Suppressor macrophage (primary cell): ENCODE data around the gene DUXB.

Experiments
- DNase-seq, 4 experiments: peaks; one replicate each; pipeline ENCODE4 v3.0.0-alpha.2; 2020 to 2022
- total RNA-seq, 17 experiments: gene quantifications; one replicate each; lab custom pipeline; 2026; ENCODE audit warnings: mixed read lengths in 6 of 17, inconsistent platforms in 3 of 17; lab: John Stamatoyannopoulos, UW

DUXB gene, protein sequence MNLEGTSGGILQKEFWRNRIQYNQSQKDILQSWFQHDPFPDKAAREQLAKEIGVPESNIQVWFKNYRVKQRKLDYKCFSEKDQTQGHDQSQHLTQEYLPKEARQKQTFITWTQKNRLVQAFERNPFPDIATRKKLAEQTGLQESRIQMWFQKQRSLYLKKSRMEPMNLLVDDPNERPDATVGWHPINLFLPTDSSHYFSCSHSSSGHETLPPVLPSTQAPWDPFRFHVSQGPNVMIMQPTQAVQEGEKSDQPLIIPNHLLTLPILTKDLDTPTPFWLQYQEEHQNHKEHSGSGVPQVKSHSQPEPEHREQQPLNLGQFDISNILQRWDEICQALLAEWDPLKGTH
- total RNA-seq: 0 to 0.88 (median 0) reads per million in 17 experiments

DNA sequence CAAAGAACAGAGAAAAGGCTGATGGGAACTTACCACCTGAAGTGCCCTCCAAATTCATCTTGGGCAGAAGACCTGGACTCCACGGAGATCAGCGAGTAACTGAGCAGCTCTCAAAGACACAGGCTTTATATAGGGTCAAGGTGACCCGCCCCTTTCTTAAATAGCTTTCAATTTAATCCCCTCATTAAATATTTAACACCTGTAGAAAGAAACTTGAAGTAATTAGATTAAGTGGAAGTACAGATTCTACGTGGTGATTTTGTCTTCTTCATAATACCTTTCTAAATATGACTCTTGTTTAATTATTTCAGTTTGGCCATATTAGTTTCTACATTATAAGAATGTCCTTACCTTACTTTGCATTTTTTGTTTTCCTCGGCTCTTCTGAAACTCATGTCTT lies at the start of gene DUXB:
TSS of gene DUXB (minus strand) at position 101 of the 400 bp plus-strand sequence. CDS start at position 58, 43 bp downstream.
- DNase-seq: no peak

DNA sequence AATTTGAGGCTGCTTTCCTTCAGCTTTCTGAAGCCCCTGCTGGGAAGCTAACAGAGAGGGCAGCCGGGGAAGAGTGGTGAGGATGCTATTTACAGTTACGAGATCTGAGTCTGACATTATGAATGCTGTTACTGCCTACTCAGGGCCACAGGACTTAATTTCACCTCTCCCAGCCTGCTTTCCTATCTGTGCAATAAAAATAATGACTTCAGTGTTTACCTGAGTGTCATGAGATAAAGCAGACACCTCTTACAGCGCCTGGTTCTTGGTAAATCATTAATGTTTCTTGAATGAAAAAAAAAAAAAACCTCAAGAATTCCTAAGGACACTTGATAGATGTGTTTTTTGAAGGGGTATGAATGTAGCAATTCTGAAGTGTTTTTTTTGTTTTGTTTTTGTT lies 49.3 kb upstream of the DUXB start:
- no peak for DNase-seq

DNA sequence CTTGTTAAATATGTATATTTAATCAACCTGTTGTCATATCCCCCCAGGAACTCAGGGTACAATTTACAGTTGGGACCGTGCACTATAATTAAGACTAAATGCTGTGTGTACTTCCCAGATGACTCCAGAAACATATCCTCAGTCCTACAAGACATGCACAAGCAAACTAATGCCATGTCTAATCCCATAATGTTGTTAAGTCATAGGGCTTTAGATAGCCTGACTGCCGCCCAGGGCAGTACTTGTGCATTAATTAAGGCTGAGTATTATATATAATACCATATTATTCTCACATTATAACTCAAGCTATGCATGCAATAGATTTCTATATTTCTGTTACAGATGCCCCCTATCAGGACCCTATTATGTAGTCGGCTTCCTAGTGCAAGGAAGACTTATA lies 45.1 kb upstream of the DUXB start:
- DNase-seq: no peak

DNA sequence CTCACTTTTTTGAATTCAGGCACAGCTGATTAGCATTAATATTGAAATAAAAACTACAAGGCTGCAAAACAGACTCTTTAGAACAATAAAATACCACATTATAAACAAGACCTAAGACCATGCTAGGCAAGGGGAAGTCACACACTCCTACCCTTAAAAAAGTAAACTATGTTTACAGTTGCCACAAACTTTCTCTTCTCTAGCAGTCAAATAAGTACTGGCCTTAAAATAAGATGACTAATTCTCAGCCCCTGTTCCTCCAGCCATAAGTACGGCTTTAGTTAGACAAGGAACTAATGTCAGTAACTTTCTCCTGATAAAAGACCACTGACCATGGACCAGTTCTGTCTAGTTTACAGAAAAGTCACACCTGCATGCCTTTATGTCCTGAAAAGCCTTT lies 44.6 kb upstream of the DUXB start:
- no peak for DNase-seq

DNA sequence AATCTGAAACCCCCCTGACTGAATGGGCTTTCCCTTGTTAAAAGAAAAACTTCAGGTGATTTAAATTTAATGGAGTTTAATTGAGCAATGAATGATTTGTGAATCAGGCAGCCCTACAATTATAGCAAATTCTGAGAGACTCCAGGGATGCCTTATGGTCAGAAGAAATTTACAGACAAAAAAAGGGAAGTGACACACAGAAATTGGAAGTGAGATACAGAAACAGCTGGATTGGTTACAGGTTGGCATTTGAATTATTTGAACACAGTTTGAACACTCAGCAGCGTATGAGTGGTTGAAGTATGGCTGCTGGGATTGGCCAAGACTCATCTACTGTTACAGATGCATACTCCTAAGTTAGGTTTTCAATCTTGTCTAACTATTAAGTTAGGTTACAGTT lies 44.0 kb upstream of the DUXB start:
- DNase-seq: no peak

DNA sequence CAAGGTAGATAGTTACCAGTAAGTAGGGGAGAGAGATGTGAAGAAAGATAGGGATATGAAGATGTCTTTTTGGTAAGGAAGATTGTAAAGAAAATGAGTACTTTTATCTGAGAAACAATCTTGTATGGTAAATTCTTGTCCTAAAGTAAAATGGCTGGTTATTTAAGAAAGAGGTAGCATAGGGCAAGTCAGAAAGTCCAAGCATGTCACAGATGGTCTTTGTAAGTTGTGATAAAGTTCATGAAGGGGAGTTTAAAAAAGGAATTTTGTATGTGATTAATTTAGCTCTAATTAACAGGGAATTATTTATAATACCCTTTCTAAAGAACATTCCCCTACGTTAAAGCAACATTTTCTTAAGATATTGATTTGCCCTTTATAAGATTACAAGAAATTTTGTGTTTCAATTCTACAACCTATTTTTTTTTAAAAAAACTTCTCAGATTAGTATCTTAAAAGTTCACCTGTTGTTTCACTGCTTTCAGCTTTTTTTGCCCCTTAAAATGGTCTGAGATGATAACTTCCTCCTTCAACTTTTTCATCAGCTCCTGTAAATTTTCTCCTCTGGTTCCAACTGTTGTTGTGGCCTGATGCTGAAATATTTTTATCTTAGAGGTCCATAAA lies 41.3 kb upstream of the DUXB start:
- DNase-seq: no peak

DNA sequence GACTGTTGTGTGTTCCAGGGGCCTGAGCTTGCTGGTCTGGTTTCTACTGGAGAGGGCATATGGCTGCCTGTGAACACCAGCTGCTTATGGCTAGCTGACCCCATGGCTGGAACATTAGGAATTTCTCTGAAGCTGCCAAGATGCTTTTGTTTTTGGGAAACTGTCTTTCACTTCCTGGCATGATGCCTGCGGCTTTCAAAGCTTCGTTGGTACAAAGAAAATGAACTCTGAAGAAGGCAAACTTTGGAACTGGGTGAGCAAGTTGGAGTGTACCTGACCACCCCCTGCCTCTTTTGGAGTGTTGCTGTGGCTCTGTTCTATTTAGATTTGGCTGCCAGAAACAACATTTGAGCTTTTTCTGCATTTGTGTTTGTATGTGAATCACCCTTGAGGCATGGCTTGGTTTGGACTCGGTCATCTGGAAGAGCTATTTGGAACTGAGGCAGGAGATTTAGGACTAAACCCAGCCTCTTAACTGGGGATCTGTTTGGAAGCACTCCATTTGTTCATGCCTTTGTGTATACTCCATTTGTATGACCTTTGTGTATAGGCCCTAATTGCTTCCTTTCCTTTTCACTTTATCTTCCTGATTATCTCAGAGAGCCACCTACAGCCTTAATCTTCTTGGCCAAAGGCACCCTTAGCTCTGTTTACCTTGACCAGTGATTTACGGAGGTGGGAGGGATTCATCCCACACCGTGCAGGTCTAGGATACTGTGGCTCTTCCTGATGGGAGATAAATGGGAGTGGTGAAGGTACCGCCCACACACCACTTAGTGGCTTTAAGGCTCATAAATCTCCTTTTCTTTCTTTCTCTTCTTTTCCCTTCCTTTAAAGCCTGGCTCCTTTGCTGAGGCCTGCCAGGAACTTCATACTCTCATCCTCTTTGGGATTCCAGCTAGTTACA lies 32.3 kb upstream of the DUXB start:
- DNase-seq: no peak

DNA sequence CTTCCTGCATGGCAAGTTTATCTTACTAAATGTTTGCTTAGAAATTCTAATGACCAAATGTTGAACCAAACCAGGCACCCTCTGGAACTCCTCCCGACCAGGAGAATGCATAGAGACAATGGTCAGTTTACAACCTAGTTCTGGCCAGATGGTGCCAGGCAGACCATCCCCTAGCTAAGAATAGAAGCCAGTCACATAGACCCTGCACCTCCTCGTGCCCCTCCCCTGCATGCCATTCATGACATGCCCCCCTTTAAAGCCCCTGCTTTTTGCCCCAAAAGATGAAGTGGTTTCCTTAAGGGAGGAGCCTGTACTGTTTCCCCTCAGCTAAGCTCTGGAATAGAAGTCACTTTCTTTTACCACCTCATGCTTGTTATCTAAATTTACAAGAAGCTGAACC lies 31.6 kb upstream of the DUXB start:
- no peak for DNase-seq

DNA sequence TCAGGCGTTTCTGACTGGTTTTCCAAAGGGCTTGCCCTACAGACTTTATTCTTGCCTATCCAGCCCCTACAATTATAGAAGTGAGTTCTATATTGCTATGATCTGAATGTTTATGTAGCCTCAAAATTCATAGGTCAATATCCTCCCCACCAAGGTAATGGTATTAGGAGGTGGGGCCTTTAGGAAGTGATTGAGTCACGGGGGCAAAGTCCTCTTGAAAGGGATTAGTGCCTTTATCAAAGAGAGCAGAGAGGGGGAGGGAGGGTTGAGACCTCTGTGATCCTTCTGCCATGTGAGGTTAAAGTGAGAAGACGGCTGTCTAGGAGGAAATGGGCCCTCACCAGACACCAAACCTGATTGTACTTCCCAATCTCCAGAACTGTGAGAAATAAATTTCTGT lies 26.0 kb upstream of the DUXB start:
- DNase-seq: no peak

DNA sequence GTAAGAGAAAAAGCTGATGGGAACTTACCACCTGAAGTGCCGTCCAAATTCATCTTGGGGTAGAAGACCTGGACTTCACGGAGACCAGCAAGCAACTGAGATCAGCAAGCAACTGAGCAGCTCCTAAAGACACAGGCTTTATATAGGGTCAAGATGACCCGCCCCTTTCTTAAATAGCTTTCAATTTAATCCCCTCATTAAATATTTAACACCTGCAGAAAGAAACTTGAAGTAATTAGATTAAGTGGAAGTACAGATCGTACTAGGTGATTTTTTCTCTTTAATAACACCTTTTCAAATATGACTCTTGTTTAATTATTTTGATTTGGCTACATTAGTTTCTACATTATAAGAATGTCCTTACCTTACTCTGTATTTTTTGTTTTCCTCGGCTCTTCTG lies 25.1 kb upstream of the DUXB start, which contains the start of gene CPHXL:
TSS of gene CPHXL (minus strand) at position 101 of the 400 bp plus-strand sequence. CDS start at position 53, 48 bp downstream.
- no peak for DNase-seq

DNA sequence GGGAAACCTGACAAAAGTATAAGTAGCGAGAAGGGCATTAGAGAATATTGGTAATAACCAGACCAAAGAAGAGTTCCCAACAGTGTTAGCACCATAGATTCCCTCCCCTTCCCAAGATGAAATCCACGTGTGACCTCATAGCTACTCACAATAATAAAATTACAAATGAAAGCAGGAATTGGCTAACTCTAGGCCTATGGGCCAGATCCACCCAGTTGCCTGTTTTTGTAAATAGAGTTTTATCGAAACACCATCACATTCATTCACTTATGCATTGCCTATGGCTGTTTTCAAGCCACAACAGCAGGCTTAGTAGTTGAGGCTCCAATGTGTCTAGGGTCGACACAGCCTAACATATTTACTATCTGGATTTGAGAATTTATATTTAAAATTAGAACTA lies 17.2 kb upstream of the DUXB start:
- DNase-seq: no peak

DNA sequence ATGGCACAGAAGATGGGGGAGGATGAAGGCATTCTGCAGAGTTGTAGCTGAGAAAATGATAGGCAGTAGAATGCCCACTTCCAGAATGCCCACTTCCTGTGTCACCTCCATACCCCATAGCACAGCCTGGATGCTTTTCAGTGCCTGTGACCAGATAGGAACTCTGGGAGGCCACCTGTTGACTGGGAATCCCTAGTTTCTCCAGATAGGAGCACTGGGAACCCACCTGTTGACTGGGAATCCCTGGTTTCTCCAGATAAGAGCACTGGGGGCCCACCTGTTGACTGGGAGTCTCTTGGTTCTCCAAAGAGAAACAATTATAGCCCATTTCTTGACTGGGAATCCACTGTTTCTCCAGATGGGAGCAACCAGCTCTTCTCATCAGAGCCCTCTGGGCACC lies 13.4 kb upstream of the DUXB start:
- DNase-seq: no peak

DNA sequence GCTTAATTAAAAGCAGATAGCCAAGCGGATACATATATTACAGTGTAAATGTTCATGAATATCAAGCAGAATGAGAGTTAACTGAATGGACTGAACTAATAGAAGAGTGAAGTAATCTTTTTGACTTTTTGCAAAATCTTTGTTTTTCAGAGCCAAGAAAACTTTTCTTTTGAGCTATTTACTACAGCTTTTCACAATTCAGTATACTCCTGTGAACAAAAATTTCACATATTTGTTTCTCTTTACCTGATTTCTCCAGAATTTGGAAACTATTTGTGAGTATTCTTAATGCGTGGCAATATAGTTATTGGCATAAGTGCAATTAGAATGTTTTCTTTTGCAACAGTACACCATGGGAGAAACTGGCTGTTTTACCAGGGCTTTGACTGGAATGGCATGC lies 9.1 kb upstream of the DUXB start:
- DNase-seq: no peak

DNA sequence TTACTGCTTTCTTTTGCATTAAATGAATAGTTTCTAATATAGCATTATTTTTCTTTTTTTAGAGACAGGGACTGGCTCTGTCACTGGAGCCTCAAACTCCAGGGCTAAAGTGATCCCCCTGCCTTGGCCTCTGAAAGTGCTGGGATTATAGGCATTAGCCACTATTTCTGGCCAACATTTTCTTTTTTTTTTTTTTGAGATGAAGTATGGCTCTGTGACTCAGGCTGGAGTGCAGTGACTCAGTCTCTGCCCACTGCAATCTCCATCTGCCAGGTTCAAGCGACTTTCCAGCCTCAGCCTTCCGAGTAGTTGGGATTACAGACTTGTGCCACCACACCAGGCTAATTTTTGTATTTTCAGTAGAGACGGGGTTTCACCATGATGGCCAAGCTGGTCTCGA lies 2.0 kb upstream of the DUXB start:
- no peak for DNase-seq

DNA sequence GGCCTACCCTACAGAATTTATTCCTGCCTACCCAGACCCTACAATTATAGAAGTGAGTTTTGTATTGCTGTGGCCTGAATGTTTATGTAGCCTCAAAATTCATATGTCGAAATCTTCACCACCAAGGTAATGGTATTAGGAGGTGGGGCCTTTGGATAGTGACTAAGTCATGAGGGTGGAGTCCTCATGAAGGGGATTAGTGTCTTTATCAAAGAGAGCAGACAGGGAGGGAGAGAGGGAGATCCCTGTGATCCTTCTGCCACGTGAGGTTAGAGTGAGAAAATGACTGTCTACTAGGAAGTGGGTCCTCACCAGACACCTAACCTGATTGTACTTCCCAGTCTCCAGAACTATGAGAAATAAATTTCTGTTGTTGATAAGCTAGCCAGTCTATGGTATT lies 981 bp upstream of the DUXB start:
- no peak for DNase-seq

DNA sequence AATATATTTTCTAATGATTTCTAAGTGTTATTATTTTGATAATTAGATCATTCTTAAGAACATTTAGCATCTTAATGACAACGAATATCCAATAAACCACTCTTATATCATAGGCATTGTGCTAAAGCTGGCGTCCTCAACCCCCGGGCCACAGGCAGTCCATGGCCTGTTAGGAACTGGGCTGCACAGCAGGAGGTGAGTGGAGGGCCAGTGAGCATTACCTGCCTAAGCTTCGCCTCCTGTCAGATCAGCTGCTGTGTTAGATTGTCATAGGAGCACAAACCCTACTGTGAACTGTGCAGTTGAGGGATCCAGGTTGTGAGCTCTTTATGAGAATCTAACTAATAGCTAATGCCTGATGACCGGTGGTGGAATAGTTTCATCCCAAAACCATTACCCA lies 3.7 kb downstream of the DUXB start:
- no peak for DNase-seq

DNA sequence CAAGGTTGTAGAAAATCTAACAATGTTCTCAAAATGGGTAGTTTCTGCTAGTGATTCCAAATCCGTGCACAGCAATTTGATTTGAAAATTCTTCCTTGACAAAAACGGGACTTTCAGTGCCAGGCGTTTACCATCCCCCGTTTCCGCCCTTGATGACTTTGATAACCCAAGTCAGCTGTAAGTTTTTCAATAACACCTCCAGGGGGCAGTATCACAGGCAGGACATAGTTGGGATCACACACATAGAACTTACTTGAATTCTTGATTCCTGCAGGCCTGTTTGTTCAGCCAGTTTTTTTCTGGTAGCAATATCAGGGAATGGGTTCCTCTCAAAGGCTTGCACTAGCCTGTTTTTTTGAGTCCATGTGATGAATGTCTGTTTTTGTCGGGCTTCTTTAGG lies 5.6 kb downstream of the DUXB start:
- peak in 1 of 4 experiments; percentile 2 for DNase-seq

DNA sequence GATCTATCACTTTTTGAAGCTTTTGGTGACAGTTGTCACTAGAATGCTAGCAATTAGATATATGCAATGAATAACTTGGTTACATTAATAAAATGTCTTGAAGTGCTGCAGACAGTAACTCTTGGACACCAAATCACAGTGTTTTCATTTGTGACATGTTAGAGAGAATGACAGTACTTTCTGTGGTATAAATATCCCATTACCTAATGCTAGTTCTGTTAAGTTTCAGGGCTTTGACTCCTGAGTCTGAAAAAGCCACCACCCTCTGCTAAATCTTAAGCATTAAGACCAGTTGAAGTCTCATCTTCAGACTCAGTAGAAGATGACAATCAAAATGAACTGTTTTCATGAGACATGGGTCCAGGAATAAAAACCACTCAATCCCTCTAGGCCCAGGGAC lies 13.9 kb downstream of the DUXB start:
- DNase-seq: no peak

DNA sequence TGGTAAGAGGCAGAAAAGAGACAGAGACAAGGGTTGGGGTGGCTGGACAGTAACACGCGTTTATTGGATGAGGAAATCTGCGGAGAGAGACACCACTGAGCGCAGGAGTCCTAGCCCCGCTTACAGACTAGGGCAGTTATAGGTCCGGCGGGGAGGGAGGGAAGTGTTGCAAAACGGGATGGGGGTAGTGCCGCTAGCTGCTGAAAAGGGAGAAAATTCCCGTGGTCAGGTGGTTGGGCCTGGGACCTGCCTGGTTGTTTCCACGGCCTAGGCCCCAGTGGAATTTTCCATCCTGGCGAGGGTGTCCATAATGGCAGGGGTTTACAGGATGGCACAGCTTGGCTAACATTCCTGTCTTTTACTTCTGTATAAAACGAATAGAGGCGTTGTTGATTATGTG lies 19.0 kb downstream of the DUXB start:
- no peak for DNase-seq

DNA sequence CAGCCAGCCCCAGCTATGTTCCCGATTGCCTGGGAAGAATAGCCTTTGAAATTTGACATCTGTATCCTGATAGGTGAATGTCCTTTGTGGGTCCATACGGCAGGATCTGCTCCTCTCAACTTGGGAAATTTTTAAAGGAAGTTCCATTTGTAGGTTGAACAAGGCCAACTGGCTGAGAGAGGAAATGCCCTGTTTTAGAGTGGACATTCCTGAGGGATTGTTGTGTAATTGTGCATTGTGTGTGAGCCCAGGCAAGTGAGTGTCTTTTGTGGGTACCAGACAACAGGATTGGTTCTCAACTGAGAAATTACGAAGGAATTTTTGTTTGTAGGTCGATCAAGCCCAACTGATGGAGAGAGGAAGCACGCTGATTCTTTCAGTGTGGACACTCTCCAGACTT lies 21.9 kb downstream of the DUXB start:
- no peak for DNase-seq

DNA sequence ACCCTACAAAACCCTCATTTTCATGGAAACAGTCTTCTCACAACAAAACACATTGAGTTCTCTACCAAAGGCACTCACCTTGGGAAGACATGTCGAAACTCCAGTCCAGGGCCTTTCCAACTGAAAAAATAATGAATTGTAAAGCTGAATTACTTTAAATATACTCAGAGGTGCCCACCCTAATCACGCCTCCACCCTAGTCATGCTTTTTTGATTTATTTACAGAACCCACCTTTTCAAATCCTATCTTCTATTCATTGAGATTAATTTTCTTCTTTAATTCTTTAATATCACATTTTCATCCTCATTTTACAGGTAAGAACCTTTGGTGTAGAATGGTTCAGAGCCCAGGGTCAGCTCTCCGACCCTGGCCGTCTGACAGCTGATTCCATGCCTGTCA lies 24.4 kb downstream of the DUXB start, which contains the start of gene CPHXL2:
TSS of gene CPHXL2 (minus strand) at position 101 of the 400 bp plus-strand sequence. CDS start at position 91, 10 bp downstream.
- no peak for DNase-seq

DNA sequence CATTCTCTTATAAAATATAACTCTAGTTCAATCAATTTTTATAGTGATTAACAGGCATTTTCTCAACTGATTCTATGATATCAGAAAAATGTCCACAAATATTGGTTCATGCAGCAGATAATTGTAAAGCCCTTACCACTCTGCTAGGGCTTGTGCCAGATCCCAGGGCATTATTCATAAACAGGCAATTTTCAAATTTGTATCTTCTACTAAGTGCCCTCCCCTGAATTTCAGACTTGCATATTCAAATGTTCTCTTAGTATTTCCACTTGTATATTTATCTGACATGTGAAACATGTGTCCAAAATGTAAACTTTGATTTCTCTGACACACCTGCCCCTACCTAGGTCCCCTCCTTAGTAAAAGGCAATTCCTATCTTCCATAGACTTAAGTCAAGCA lies 33.8 kb downstream of the DUXB start:
- no peak for DNase-seq

DNA sequence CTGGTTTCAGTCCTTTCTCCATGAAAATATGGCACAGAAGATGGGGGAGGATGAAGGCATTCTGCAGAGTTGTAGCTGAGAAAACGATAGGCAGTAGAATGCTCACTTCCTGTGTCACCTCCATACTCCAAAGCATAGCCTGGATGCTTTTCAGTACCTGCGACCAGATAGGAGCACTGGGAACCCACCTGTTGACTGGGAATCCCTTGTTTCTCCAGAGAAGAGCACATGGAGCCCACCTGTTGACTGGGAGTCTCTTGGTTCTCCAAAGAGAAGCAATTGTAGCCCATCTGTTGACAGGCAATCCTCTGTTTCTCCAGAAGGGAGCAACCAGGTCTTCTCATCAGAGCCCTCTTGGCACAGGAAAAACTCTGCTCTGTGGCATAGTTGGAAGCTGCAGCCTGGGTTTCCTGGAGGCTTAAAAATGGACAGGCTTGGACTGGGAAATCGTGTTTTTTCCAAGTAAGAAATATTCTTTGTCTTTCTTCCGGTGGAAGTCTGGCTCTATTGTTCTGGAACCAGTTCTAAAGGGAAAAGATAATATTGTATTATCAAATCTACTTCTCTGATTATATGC lies 40.4 kb downstream of the DUXB start:
- DNase-seq: no peak
